Endothelial cell of umbilical vein (primary cell): Measurements from ENCODE around the gene PHC2.

Source experiments
- CTCF ChIP-seq, 2 donors: IDR thresholded peaks; 1 replicate in 1 of 2; 2 replicates in 1 of 2; pipeline ENCODE4 v1.5.1; 2011; ENCODE audit warnings: low read length in 2 of 2, mild to moderate bottlenecking in 2 of 2, moderate library complexity in 2 of 2, control low read depth in 1 of 2, inconsistent platforms in 1 of 2, low read depth in 1 of 2; ENCODE audit not compliant: insufficient read depth in 1 of 2; ENCODE audit errors: extremely low read depth in 1 of 2
- GATA2 ChIP-seq: IDR thresholded peaks from 2 replicates; pipeline ENCODE4 v1.7.0; 2011; ENCODE audit warnings: low read depth, mild to moderate bottlenecking, moderate library complexity, mixed read lengths, low read length; ENCODE audit not compliant: insufficient read length, insufficient read depth
- MAX ChIP-seq: IDR thresholded peaks from 2 replicates; pipeline ENCODE4 v1.6.1; 2011; ENCODE audit not compliant: insufficient read depth, insufficient read length
- MYC ChIP-seq: IDR thresholded peaks from one replicate; pipeline ENCODE4 v1.6.1; 2011; ENCODE audit warnings: mild to moderate bottlenecking, low read depth, low read length
- POLR2A ChIP-seq: IDR thresholded peaks from 2 replicates; pipeline ENCODE4 v1.6.1; 2012; ENCODE audit warnings: low read depth, mild to moderate bottlenecking, control low read depth, low read length

GRCh38 chr1:33274446-33274845 is 156.4 kb downstream of the PHC2 start:
- TF ChIP-seq GATA2 (no peak), POLR2A (no peak), CTCF (IDR thresholded peaks at IDR 0.05; ENCODE audit: extremely low read depth in 1 of 2, insufficient read depth in 1 of 2, low read depth in 1 of 2, low read length in 2 of 2) (no peak), MAX (no peak), MYC (no peak)
